Mesendoderm (in vitro differentiated cells): ENCODE results near the gene TCF12.

Source experiments
- DNase-seq: peaks from one replicate; pipeline ENCODE4 v3.0.0; 2013
- H2AK5ac ChIP-seq: 2 replicates; pipeline ENCODE4 v1.6.1; 2013; ENCODE audit warnings: low read length, inconsistent platforms
- H2BK120ac ChIP-seq: 2 replicates; pipeline ENCODE4 v1.6.1; 2013; ENCODE audit warnings: low read depth, mild to moderate bottlenecking, low read length, moderate library complexity, mixed read lengths
- H2BK15ac ChIP-seq: replicated peaks from 2 replicates; pipeline ENCODE4 v1.6.1; 2013; ENCODE audit warnings: low read depth, mild to moderate bottlenecking, moderate library complexity
- H2BK5ac ChIP-seq: 2 replicates; pipeline ENCODE4 v1.6.1; 2013; ENCODE audit warnings: low read length, inconsistent platforms
- H3K18ac ChIP-seq: 2 replicates; pipeline ENCODE4 v1.6.1; 2013; ENCODE audit warnings: mild to moderate bottlenecking, low read length, mixed read lengths
- H3K23ac ChIP-seq: one replicate; pipeline ENCODE4 v1.6.1; 2013; ENCODE audit warnings: low read length
- H3K27ac ChIP-seq: 2 replicates; pipeline ENCODE4 v1.5.1; 2013; ENCODE audit warnings: low read depth, mild to moderate bottlenecking, inconsistent platforms, low read length, moderate library complexity
- H3K27me3 ChIP-seq: 2 replicates; pipeline ENCODE4 v1.6.1; 2013; ENCODE audit warnings: low read length, control low read depth, mild to moderate bottlenecking, inconsistent platforms; ENCODE audit not compliant: insufficient read depth, poor library complexity
- H3K36me3 ChIP-seq: 2 replicates; pipeline ENCODE4 v1.6.1; 2013; ENCODE audit warnings: low read length, inconsistent platforms; ENCODE audit not compliant: control insufficient read depth, insufficient read depth
- H3K4ac ChIP-seq: one replicate; pipeline ENCODE4 v1.6.1; 2013; ENCODE audit warnings: low read depth, mild to moderate bottlenecking, low read length, moderate library complexity
- H3K4me1 ChIP-seq: 2 replicates; pipeline ENCODE4 v1.6.1; 2013; ENCODE audit warnings: low read depth, low read length, inconsistent platforms; ENCODE audit not compliant: control insufficient read depth
- H3K4me2 ChIP-seq: 2 replicates; pipeline ENCODE4 v1.6.1; 2013; ENCODE audit warnings: low read length
- H3K4me3 ChIP-seq: 2 replicates; pipeline ENCODE4 v1.5.1; 2013; ENCODE audit warnings: mild to moderate bottlenecking, low read length
- H3K56ac ChIP-seq: one replicate; pipeline ENCODE4 v1.6.1; 2013; ENCODE audit warnings: low read length
- H3K79me1 ChIP-seq: 2 replicates; pipeline ENCODE4 v1.6.1; 2013; ENCODE audit warnings: low read length, inconsistent platforms
- H3K79me2 ChIP-seq: 2 replicates; pipeline ENCODE4 v1.6.1; 2013; ENCODE audit warnings: mild to moderate bottlenecking, low read length; ENCODE audit not compliant: control insufficient read depth, insufficient read depth
- H3K9ac ChIP-seq: 2 replicates; pipeline ENCODE4 v1.6.1; 2013; ENCODE audit warnings: low read length, inconsistent platforms
- H4K5ac ChIP-seq: one replicate; pipeline ENCODE4 v1.6.1; 2013; ENCODE audit warnings: low read length
- H4K8ac ChIP-seq: one replicate; pipeline ENCODE4 v1.6.1; 2013; ENCODE audit warnings: low read depth, mild to moderate bottlenecking, control low read depth, low read length, moderate library complexity
- WGBS: extraction: QIAGEN DNeasy Blood & Tissue Kit; methylation state at CpG from one replicate; pipeline ENCODE4 v1.1.7; 2013; ENCODE audit warnings: low lambda C conversion rate, missing lambda C conversion rate; ENCODE audit not compliant: insufficient coverage; ENCODE audit errors: extremely low coverage; 5-methylcytosine and 5-hydroxymethylcytosine counted together

Gene TCF12

GRCh38 chr15:56991017-56991416, 72.6 kb downstream of the TCF12 start:
- H2BK120ac ChIP-seq: no peak overlapping the region
- no peak overlapping the region for H3K4me3 ChIP-seq
- DNase-seq: no peak
- H2BK15ac ChIP-seq: no peak overlapping the region
- H3K4ac ChIP-seq: no peak overlapping the region
- H3K4me2 ChIP-seq: no peak overlapping the region
- WGBS: no CpG with 5 or more reads among the region's 6 CpGs
- no peaks in the 10 kb centered on the region for H3K36me3 ChIP-seq
- peaks cover 4% of the 10 kb centered on the region for H3K79me1 ChIP-seq
- H3K9ac ChIP-seq: no peak overlapping the region
- no peak overlapping the region for H3K56ac ChIP-seq
- H3K79me2 ChIP-seq: peaks cover 9% of the 10 kb centered on the region
- H2BK5ac ChIP-seq: no peak overlapping the region
- no peaks in the 10 kb centered on the region for H3K4me1 ChIP-seq
- H4K5ac ChIP-seq: no peak overlapping the region
- no peak overlapping the region for H3K23ac ChIP-seq
- H3K18ac ChIP-seq: no peak overlapping the region
- H3K27ac ChIP-seq: no peak overlapping the region
- H4K8ac ChIP-seq: no peak overlapping the region
- no peak overlapping the region for H2AK5ac ChIP-seq
- H3K27me3 ChIP-seq: no peaks in the 10 kb centered on the region

- no peaks in the 10 kb centered on the region for H3K27me3 ChIP-seq
- no peak overlapping the region for H3K9ac ChIP-seq
- H2AK5ac ChIP-seq: no peak overlapping the region
- DNase-seq: no peak
- H3K4me3 ChIP-seq: no peak overlapping the region
- H3K23ac ChIP-seq: no peak overlapping the region
- WGBS: no CpG with 5 or more reads among the region's 3 CpGs
- H3K36me3 ChIP-seq: no peaks in the 10 kb centered on the region
- no peak overlapping the region for H3K56ac ChIP-seq
- H3K27ac ChIP-seq: no peak overlapping the region
- no peak overlapping the region for H4K8ac ChIP-seq
- no peak overlapping the region for H3K18ac ChIP-seq
- H3K79me2 ChIP-seq: peaks cover 10% of the 10 kb centered on the region
- H3K4ac ChIP-seq: no peak overlapping the region
- no peaks in the 10 kb centered on the region for H3K4me1 ChIP-seq
- no peak overlapping the region for H2BK120ac ChIP-seq
- H4K5ac ChIP-seq: no peak overlapping the region
- no peak overlapping the region for H2BK15ac ChIP-seq
- no peak overlapping the region for H3K4me2 ChIP-seq
- H3K79me1 ChIP-seq: peaks cover 5% of the 10 kb centered on the region
- no peak overlapping the region for H2BK5ac ChIP-seq
Measured at GRCh38 chr15:56992725-56993124, 74.3 kb downstream of the TCF12 start.

- Histone ChIP-seq H3K79me2 (peaks cover 10% of the 10 kb centered on the region), H2BK15ac (no peak overlapping the region), H3K56ac (no peak overlapping the region)
Measured at GRCh38 chr15:56994280-56994679, 75.8 kb downstream of the TCF12 start.

GRCh38 chr15:56996093-56996492, 77.6 kb downstream of the TCF12 start:
- H3K79me2 ChIP-seq: peaks cover 6% of the 10 kb centered on the region

More at GRCh38 chr15:56994280-56994679, 75.8 kb downstream of the TCF12 start:
- Histone ChIP-seq H3K4me3 (no peak overlapping the region), H4K8ac (no peak overlapping the region), H3K27me3 (no peaks in the 10 kb centered on the region), H3K4me2 (no peak overlapping the region), H3K4ac (no peak overlapping the region), H3K23ac (no peak overlapping the region), H3K36me3 (no peaks in the 10 kb centered on the region), H3K18ac (no peak overlapping the region), H3K9ac (no peak overlapping the region), H3K79me1 (peaks cover 5% of the 10 kb centered on the region), H2AK5ac (no peak overlapping the region), H3K4me1 (no peaks in the 10 kb centered on the region), H3K27ac (no peak overlapping the region), H2BK120ac (no peak overlapping the region), H4K5ac (no peak overlapping the region), H2BK5ac (no peak overlapping the region)
- no peak for DNase-seq

GRCh38 chr15:56996746-56997470, 78.5 kb downstream of the TCF12 start:
- no peak overlapping the region for H3K23ac ChIP-seq
- no peak overlapping the region for H2BK120ac ChIP-seq
- no peak overlapping the region for H4K5ac ChIP-seq
- no peak overlapping the region for H3K27ac ChIP-seq
- H3K79me1 ChIP-seq: peaks cover 3% of the 10 kb centered on the region
- H2BK15ac ChIP-seq: no peak overlapping the region
- peaks cover 8% of the 10 kb centered on the region for H3K79me2 ChIP-seq
- H3K9ac ChIP-seq: no peak overlapping the region
- H3K4me1 ChIP-seq: no peaks in the 10 kb centered on the region
- H3K27me3 ChIP-seq: no peaks in the 10 kb centered on the region
- no peak overlapping the region for H3K4me2 ChIP-seq
- no peak overlapping the region for H3K56ac ChIP-seq
- WGBS: no CpG with 5 or more reads among the region's 3 CpGs
- H3K4me3 ChIP-seq: no peak overlapping the region
- no peak overlapping the region for H3K4ac ChIP-seq
- H3K18ac ChIP-seq: no peak overlapping the region
- no peak overlapping the region for H2AK5ac ChIP-seq
- H4K8ac ChIP-seq: no peak overlapping the region
- H3K36me3 ChIP-seq: no peaks in the 10 kb centered on the region
- no peak overlapping the region for H2BK5ac ChIP-seq
- DNase-seq: no peak

More at GRCh38 chr15:56996093-56996492, 77.6 kb downstream of the TCF12 start:
- no peak overlapping the region for H3K4me3 ChIP-seq
- H3K23ac ChIP-seq: no peak overlapping the region
- H3K4ac ChIP-seq: no peak overlapping the region
- H3K18ac ChIP-seq: no peak overlapping the region
- H4K5ac ChIP-seq: no peak overlapping the region
- no peak overlapping the region for H2AK5ac ChIP-seq
- H3K79me1 ChIP-seq: peaks cover 3% of the 10 kb centered on the region
- no peak overlapping the region for H2BK15ac ChIP-seq
- no peaks in the 10 kb centered on the region for H3K36me3 ChIP-seq
- no peak overlapping the region for H3K4me2 ChIP-seq
- H3K9ac ChIP-seq: no peak overlapping the region
- no peak overlapping the region for H4K8ac ChIP-seq
- no peak for DNase-seq
- H2BK120ac ChIP-seq: no peak overlapping the region
- H2BK5ac ChIP-seq: no peak overlapping the region
- H3K4me1 ChIP-seq: no peaks in the 10 kb centered on the region
- no peak overlapping the region for H3K27ac ChIP-seq
- H3K56ac ChIP-seq: no peak overlapping the region
- no peaks in the 10 kb centered on the region for H3K27me3 ChIP-seq

GRCh38 chr15:57003418-57003817, 85.0 kb downstream of the TCF12 start:
- no peak overlapping the region for H3K4ac ChIP-seq
- H2BK15ac ChIP-seq: no peak overlapping the region
- H3K18ac ChIP-seq: no peak overlapping the region
- H2BK5ac ChIP-seq: no peak overlapping the region
- no CpG with 5 or more reads among the region's 4 CpGs for WGBS
- H3K4me1 ChIP-seq: no peaks in the 10 kb centered on the region
- no peak overlapping the region for H3K4me3 ChIP-seq
- H3K56ac ChIP-seq: no peak overlapping the region
- H3K4me2 ChIP-seq: no peak overlapping the region
- H4K5ac ChIP-seq: no peak overlapping the region
- no peak overlapping the region for H3K27ac ChIP-seq
- H2AK5ac ChIP-seq: no peak overlapping the region
- no peak overlapping the region for H3K9ac ChIP-seq
- H3K23ac ChIP-seq: no peak overlapping the region
- no peak overlapping the region for H4K8ac ChIP-seq
- H3K79me1 ChIP-seq: no peaks in the 10 kb centered on the region
- DNase-seq: no peak
- peaks cover 4% of the 10 kb centered on the region for H3K79me2 ChIP-seq
- H2BK120ac ChIP-seq: no peak overlapping the region
- no peaks in the 10 kb centered on the region for H3K27me3 ChIP-seq
- H3K36me3 ChIP-seq: no peaks in the 10 kb centered on the region
